Epithelial cell of esophagus (primary cell): ENCODE data around the gene TNFRSF4.

ENCODE experiments used
- DNase-seq: peaks from one replicate; pipeline ENCODE4 v3.0.0; 2010; ENCODE audit warnings: low read depth
- H3K4me3 ChIP-seq: 2 replicates; pipeline ENCODE4 v1.5.1; 2011; ENCODE audit warnings: mild to moderate bottlenecking, low read length, control low read depth
- TF ChIP-seq, protein P1 (sequence below): IDR thresholded peaks from 2 replicates; pipeline ENCODE4 v1.5.1; 2011; ENCODE audit warnings: low read depth, mild to moderate bottlenecking, low read length, control low read depth, inconsistent platforms; ENCODE audit not compliant: insufficient read depth; ENCODE audit errors: missing control alignments

The TNFRSF4 gene

DNA sequence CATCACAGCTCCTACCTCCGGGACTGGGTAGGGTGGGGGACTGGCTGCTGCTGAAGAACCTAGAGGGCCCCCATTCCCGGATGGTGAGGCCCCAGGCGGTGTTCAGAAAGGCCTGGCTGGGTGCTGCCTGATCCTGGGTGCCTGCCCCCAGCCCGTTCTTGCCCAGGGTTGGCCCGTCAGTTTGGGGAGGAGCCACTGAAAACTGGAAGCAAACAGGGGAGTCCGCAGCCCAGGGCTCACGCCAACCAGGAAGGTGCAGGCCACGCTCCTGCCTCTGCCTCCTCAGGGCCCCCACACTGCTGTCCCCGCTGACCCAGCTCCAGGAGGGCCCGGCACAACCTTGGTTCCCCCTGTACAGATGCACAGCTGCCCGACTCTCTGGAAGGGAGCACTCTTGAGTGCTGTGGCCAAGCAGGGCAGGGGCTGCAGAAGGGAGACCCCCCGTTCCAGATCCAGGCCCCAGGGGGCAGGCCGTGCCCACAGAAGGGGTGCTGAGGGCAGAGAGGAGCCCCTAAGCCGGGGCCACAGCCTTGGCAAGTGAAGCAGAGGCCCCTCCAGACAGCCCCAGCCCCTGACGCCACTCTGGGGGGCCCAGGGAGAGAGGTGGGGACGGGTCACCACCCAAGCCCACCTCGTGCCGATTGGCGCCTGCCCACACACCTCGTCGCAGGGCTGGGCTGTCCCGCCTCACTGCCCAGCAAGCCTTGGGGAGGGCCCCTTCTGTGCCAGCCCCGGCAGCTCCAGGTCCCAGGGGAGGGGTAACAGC, 27.1 kb upstream of the TNFRSF4 start:
- no peak overlapping the region for H3K4me3 ChIP-seq
- no peak for DNase-seq
- TF ChIP-seq, protein P1, sequence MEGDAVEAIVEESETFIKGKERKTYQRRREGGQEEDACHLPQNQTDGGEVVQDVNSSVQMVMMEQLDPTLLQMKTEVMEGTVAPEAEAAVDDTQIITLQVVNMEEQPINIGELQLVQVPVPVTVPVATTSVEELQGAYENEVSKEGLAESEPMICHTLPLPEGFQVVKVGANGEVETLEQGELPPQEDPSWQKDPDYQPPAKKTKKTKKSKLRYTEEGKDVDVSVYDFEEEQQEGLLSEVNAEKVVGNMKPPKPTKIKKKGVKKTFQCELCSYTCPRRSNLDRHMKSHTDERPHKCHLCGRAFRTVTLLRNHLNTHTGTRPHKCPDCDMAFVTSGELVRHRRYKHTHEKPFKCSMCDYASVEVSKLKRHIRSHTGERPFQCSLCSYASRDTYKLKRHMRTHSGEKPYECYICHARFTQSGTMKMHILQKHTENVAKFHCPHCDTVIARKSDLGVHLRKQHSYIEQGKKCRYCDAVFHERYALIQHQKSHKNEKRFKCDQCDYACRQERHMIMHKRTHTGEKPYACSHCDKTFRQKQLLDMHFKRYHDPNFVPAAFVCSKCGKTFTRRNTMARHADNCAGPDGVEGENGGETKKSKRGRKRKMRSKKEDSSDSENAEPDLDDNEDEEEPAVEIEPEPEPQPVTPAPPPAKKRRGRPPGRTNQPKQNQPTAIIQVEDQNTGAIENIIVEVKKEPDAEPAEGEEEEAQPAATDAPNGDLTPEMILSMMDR = no peak

DNA sequence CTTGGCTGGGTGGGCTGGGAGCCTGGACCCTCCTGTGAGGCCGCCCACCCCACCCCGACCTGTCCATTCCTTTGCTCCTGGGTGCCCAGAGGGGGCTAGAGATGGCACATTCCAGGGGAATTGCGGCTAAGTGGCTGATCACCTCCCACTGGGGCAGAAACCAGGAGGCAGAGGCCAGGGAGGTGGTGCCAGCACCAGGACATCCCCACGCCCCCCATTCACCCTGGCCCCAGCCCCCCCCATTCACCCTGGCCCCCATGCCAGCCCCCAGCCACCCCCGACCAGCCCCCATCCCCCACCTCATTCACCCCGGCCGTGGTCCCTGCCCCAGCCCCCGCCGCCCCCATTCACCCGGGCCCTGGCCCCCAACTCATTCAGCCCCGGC, 26.4 kb upstream of the TNFRSF4 start:
- TF ChIP-seq, protein P1 = no peak
- H3K4me3 ChIP-seq = no peak overlapping the region
- DNase-seq = no peak

DNA sequence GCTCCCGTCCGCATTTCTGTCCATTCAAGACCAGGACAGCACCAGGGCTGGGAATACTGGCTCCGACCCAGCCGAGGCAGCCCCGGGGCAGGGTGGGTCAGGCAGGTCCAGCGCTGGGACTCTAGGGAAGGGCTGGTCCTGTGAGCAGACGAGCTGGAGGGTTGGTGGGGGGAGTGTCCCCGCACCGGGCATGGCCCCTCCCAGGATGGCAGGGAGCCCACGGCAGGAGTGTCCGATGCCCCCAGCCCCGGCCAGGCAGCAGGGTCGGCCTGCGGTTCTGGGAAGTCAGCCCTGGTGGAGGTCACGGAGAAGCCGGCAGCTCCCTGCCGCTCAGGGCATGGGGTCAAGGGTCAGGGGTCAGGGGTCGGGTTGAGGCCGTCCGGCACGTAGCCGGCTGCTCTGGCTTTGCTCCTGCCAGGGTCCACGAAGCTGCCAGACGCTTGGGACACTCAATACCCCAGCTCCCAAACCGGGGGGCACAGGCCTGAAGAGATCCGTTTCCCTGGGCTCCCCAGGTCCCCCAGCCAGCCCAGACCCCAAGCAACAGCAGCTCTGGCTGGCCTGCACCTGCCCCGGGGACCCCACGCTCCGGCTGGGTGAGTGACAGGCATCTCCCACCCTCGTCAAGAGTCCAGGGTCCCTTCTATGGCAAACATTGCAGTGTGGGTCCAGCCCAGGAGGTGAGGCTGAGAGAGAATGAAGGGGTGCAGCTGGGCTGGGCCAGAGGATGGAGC, 25.8 kb upstream of the TNFRSF4 start:
- TF ChIP-seq, protein P1 = no peak
- no peak for DNase-seq
- H3K4me3 ChIP-seq = no peak overlapping the region

DNA sequence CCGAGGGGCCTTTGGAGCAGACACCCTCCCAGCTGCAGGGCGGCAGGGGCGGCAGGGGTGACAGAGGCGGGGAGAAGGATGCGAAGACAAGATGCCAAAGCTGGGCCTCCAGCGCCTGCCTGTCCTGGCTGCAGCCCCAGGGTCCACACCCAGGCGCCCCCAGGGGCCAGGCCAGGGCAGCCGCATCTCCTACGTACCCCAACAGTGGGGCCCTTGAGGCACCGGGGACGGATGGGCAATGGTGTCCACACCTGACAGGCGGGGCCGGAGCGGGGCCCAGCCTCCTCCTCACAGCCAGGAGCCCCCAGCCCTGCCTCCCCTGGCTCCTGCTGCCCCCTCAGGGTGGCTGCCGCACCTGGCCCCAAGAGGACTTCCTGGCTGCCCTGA, 25.3 kb upstream of the TNFRSF4 start:
- H3K4me3 ChIP-seq = no peak overlapping the region
- TF ChIP-seq, protein P1 = no peak
- DNase-seq = no peak

DNA sequence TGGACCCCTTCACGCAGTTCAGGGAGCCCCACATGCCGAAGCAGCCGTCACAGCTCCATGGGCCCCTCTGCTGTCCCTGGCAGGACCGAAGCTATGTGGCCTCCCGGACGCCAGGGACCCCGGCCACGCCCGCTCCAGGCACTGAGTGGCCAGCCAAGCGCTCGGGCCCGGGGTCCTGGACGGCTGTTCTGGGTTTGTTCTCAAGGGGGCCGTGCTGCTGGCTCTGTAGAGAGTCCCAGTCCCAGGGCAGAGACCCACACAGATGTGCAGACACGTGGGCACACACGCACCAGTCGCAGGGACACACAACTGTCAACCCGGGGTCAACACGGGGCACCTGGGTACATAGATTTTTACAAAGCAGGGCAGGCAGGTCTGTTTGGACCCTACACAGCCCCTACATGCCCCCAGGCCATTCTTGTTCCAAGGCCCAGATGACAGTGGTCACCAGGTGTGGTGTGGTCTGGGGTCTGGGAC, 24.8 kb upstream of the TNFRSF4 start:
- no peak overlapping the region for H3K4me3 ChIP-seq
- no peak for DNase-seq
- TF ChIP-seq, protein P1 = no peak

DNA sequence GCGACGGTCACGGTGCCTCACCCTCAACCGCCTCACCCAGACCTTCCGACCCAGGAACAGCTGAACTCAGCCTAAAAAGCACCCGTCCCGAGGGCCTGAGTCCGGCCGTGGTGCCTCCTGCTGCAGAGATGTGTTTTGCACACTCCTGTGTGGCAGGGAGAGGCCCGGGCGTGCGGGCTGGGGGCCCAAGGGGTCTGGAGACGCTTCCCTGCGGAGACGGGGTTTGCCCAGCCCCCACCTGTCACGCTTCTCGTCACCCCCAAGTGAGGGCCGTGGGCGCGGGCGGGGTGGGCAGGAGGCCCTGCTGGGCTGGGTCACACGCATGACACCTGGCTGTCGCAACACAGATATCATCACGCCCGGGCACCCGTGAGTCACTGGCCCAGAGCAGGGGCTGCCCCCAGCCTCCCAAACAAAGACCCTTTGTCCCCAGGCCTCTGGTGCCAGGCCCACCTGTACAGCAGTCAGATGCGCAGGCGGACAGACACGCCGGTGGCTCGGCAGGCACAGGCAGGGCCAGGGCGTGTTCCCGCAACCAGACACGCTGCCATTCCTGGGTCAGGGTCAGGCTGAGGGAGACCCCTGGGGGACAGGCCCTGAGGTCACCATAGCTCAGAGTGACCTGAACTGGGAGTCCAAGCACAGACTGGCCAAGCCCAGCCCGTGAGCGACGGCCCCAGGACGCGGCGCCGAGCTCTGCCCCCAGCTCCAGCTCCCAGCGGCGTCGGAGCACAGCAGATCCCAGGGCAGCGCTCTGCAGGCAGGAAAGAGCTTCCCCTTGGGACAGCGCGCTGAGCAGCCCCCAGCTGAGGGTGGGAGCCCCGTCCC, 24.1 kb upstream of the TNFRSF4 start:
- TF ChIP-seq, protein P1 = no peak
- DNase-seq = peak; percentile 37
- no peak overlapping the region for H3K4me3 ChIP-seq
